Activated naive CD4-positive, alpha-beta T cell treated with anti-CD3 and anti-CD28 coated beads for 36 hours (primary cell): ENCODE measurements around the gene SLC2A11. TPM values are rescaled to one million over a fixed set of nuclear protein-coding genes. Genes with fewer than 3 reads are reported as not detected.

Source experiments
- CTCF ChIA-PET: fragments of 350-600 bp; sonication (Branson Sonifier 250); formaldehyde crosslinking; loops from one replicate; lab custom pipeline; 2021; ENCODE audit warnings: antibody characterized with exemption; lab: Charles Lee
- DNase-seq: peaks from one replicate; pipeline ENCODE4 v3.0.0-alpha.2; 2020
- H3K27ac Mint-ChIP-seq: one replicate; pipeline ENCODE4 v1.8.0; 2021; ENCODE audit warnings: mild to moderate bottlenecking, mixed read lengths
- H3K27me3 Mint-ChIP-seq: one replicate; pipeline ENCODE4 v1.8.0; 2021; ENCODE audit warnings: low read depth, mixed read lengths
- H3K36me3 Mint-ChIP-seq: one replicate; pipeline ENCODE4 v1.8.0; 2021; ENCODE audit warnings: low read depth, mixed read lengths
- H3K4me1 Mint-ChIP-seq: one replicate; pipeline ENCODE4 v1.8.0; 2021; ENCODE audit warnings: low read depth, mixed read lengths
- H3K4me3 Mint-ChIP-seq: one replicate; pipeline ENCODE4 v1.8.0; 2021; ENCODE audit warnings: mild to moderate bottlenecking, moderate library complexity, mixed read lengths
- H3K9me3 Mint-ChIP-seq: one replicate; pipeline ENCODE4 v1.8.0; 2021; ENCODE audit warnings: mixed read lengths
- intact Hi-C: fragments of 100-400 bp; cut with micrococcal nuclease; formaldehyde crosslinking; loops from one replicate; pipeline ENCODE4 v1.15.1; 2023
- total RNA-seq, 2 experiments: library from RNA; stranded (reverse); gene quantifications; one replicate each; pipeline ENCODE4 v1.2.3, GENCODE V29; 2021

SLC2A11 gene
- total RNA-seq, 2 experiments from 2014 or later, result 6.1 to 7.5 TPM

GRCh38 chr22:23841736-23842445 is 15.8 kb upstream of the SLC2A11 start:
- peaks cover 16% of the 10 kb centered on the region for H3K4me1 Mint-ChIP-seq
- H3K27me3 Mint-ChIP-seq, result peaks cover 3% of the 10 kb centered on the region
- no peaks in the 10 kb centered on the region for H3K9me3 Mint-ChIP-seq
- DNase-seq, result no peak
- H3K36me3 Mint-ChIP-seq, result no peaks in the 10 kb centered on the region
- no peak overlapping the region for H3K4me3 Mint-ChIP-seq
- intact Hi-C loops, result no loop called here
- CTCF ChIA-PET, result no interaction called here
- H3K27ac Mint-ChIP-seq, result no peak overlapping the region

- intact Hi-C loops, result no loop called here
- no peaks in the 10 kb centered on the region for H3K36me3 Mint-ChIP-seq
- CTCF ChIA-PET, result no interaction called here
- peaks cover 14% of the 10 kb centered on the region for H3K4me1 Mint-ChIP-seq
- peaks cover 3% of the 10 kb centered on the region for H3K27me3 Mint-ChIP-seq
- H3K9me3 Mint-ChIP-seq, result no peaks in the 10 kb centered on the region
- DNase-seq, result no peak
- H3K4me3 Mint-ChIP-seq, result no peak overlapping the region
- no peak overlapping the region for H3K27ac Mint-ChIP-seq
Measured at GRCh38 chr22:23842599-23842998, 15.1 kb upstream of the SLC2A11 start.

- intact Hi-C loops, result loop anchor here (5.0 kb wide), 2 partner anchors 217 to 302 kb away; no protein-coding TSS in a partner anchor
- H3K36me3 Mint-ChIP-seq, result no peaks in the 10 kb centered on the region
- H3K4me1 Mint-ChIP-seq, result peaks cover 2% of the 10 kb centered on the region
- CTCF ChIA-PET, result interaction anchor here (2.3 kb wide), 1 partner anchor 9 kb away, joined by 8 read pairs; no protein-coding TSS in a partner anchor
- no peak overlapping the region for H3K4me3 Mint-ChIP-seq
- H3K27me3 Mint-ChIP-seq, result no peaks in the 10 kb centered on the region
- DNase-seq, result no peak
- H3K27ac Mint-ChIP-seq, result no peak overlapping the region
- H3K9me3 Mint-ChIP-seq, result no peaks in the 10 kb centered on the region
Measured at GRCh38 chr22:23844739-23845202, 12.9 kb upstream of the SLC2A11 start.

- CTCF ChIA-PET, result interaction anchor here (0.8 to 2.3 kb wide), 5 partner anchors 10 to 582 kb away, joined by 3 to 8 read pairs (median 3); partner anchors contain the start of genes ADORA2A and MIF
- Mint-ChIP-seq H3K27ac (no peak overlapping the region), H3K27me3 (peaks cover 3% of the 10 kb centered on the region), H3K9me3 (no peaks in the 10 kb centered on the region), H3K4me1 (peaks cover 2% of the 10 kb centered on the region), H3K36me3 (no peaks in the 10 kb centered on the region), H3K4me3 (no peak overlapping the region)
- intact Hi-C loops, result loop anchor here (5.0 kb wide), 2 partner anchors 218 to 303 kb away; no protein-coding TSS in a partner anchor
- DNase-seq, result no peak
Measured at GRCh38 chr22:23845265-23846080, 12.2 kb upstream of the SLC2A11 start.

GRCh38 chr22:23846081-23846469 is 11.6 kb upstream of the SLC2A11 start:
- no peaks in the 10 kb centered on the region for H3K36me3 Mint-ChIP-seq
- H3K27me3 Mint-ChIP-seq, result peaks cover 3% of the 10 kb centered on the region
- no peaks in the 10 kb centered on the region for H3K9me3 Mint-ChIP-seq
- CTCF ChIA-PET, result interaction anchor here (0.8 to 2.3 kb wide), 6 partner anchors 10 to 581 kb away, joined by 3 to 8 read pairs (median 3); partner anchors contain the start of genes ADORA2A and MIF
- peaks cover 2% of the 10 kb centered on the region for H3K4me1 Mint-ChIP-seq
- intact Hi-C loops, result loop anchor here (5.0 kb wide), 2 partner anchors 219 to 304 kb away; no protein-coding TSS in a partner anchor
- no peak for DNase-seq
- no peak overlapping the region for H3K4me3 Mint-ChIP-seq
- no peak overlapping the region for H3K27ac Mint-ChIP-seq

GRCh38 chr22:23847310-23847920 is 10.3 kb upstream of the SLC2A11 start:
- CTCF ChIA-PET, result interaction anchor here (0.7 to 2.3 kb wide), 3 partner anchors 12 to 702 kb away, joined by 3 to 8 read pairs (median 4); partner anchors contain the start of gene RAB36
- Mint-ChIP-seq H3K4me3 (no peak overlapping the region), H3K27me3 (peaks cover 3% of the 10 kb centered on the region), H3K27ac (no peak overlapping the region), H3K4me1 (peaks cover 2% of the 10 kb centered on the region), H3K9me3 (no peaks in the 10 kb centered on the region), H3K36me3 (no peaks in the 10 kb centered on the region)
- intact Hi-C loops, result loop anchor here (5.0 kb wide), 2 partner anchors 220 to 305 kb away; no protein-coding TSS in a partner anchor
- DNase-seq, result no peak

- intact Hi-C loops, result loop anchor here (5.0 kb wide), 2 partner anchors 221 to 306 kb away; no protein-coding TSS in a partner anchor
- H3K9me3 Mint-ChIP-seq, result no peaks in the 10 kb centered on the region
- no peaks in the 10 kb centered on the region for H3K36me3 Mint-ChIP-seq
- no peak for DNase-seq
- no peak overlapping the region for H3K27ac Mint-ChIP-seq
- no peak overlapping the region for H3K4me3 Mint-ChIP-seq
- CTCF ChIA-PET, result interaction anchor here (0.6 to 3.0 kb wide), 6 partner anchors 10 to 748 kb away, joined by 3 to 28 read pairs (median 3); partner anchors contain the start of genes RAB36 and SLC2A11
- H3K27me3 Mint-ChIP-seq, result peaks cover 3% of the 10 kb centered on the region
- H3K4me1 Mint-ChIP-seq, result peaks cover 2% of the 10 kb centered on the region
Measured at GRCh38 chr22:23847991-23848864, 9.4 kb upstream of the SLC2A11 start.

GRCh38 chr22:23849009-23850006 is 8.4 kb upstream of the SLC2A11 start:
- Mint-ChIP-seq H3K4me3 (no peak overlapping the region), H3K27me3 (peaks cover 3% of the 10 kb centered on the region), H3K36me3 (no peaks in the 10 kb centered on the region), H3K4me1 (peaks cover 2% of the 10 kb centered on the region), H3K9me3 (no peaks in the 10 kb centered on the region), H3K27ac (no peak overlapping the region)
- peak; percentile 88 for DNase-seq
- CTCF ChIA-PET, result interaction anchor here (0.6 to 3.0 kb wide), 24 partner anchors 9 to 749 kb away, joined by 3 to 28 read pairs (median 3); partner anchors contain the start of genes CHCHD10 and SLC2A11
- intact Hi-C loops, result loop anchor here (5.0 to 10.0 kb wide), 3 partner anchors 222 to 445 kb away; no protein-coding TSS in a partner anchor

- CTCF ChIA-PET, result interaction anchor here (0.7 to 3.0 kb wide), 23 partner anchors 8 to 311 kb away, joined by 3 to 28 read pairs (median 3); partner anchors contain the start of genes CHCHD10 and SLC2A11
- no peak overlapping the region for H3K27ac Mint-ChIP-seq
- no peaks in the 10 kb centered on the region for H3K9me3 Mint-ChIP-seq
- H3K4me3 Mint-ChIP-seq, result no peak overlapping the region
- no peak for DNase-seq
- H3K36me3 Mint-ChIP-seq, result no peaks in the 10 kb centered on the region
- H3K4me1 Mint-ChIP-seq, result peaks cover 2% of the 10 kb centered on the region
- peaks cover 3% of the 10 kb centered on the region for H3K27me3 Mint-ChIP-seq
- intact Hi-C loops, result loop anchor here (10.0 kb wide), 1 partner anchor 445 kb away; no protein-coding TSS in a partner anchor
Measured at GRCh38 chr22:23850136-23850611, 7.5 kb upstream of the SLC2A11 start.
